H9 (cell line): ENCODE results near the gene GRIK4. TPM values are rescaled to one million over a fixed set of nuclear protein-coding genes. Genes with fewer than 3 reads are reported as not detected.

ENCODE experiments used
- DNase-seq: peaks from one replicate; pipeline ENCODE4 v3.0.0-alpha.2; 2017
- H2AFZ ChIP-seq: one replicate; pipeline ENCODE4 v1.6.1; 2013; ENCODE audit warnings: mild to moderate bottlenecking, low read length, control low read depth, moderate library complexity
- H2AK5ac ChIP-seq: 2 replicates; pipeline ENCODE4 v1.6.1; 2013; ENCODE audit warnings: low read length, control low read depth, mixed read lengths; ENCODE audit not compliant: insufficient read length
- H2BK120ac ChIP-seq: one replicate; pipeline ENCODE4 v1.6.1; 2013; ENCODE audit warnings: low read depth, mild to moderate bottlenecking, low read length, control low read depth, inconsistent platforms; ENCODE audit not compliant: poor library complexity, severe bottlenecking
- H2BK12ac ChIP-seq: 2 replicates; pipeline ENCODE4 v1.6.1; 2013; ENCODE audit warnings: low read length, control low read depth, mixed read lengths, low read depth; ENCODE audit not compliant: insufficient read length
- H2BK15ac ChIP-seq: 2 replicates; pipeline ENCODE4 v1.6.1; 2013; ENCODE audit warnings: low read depth, low read length, control low read depth
- H2BK20ac ChIP-seq: one replicate; pipeline ENCODE4 v1.6.1; 2013; ENCODE audit warnings: low read depth, mild to moderate bottlenecking, low read length, control low read depth, inconsistent platforms; ENCODE audit not compliant: poor library complexity, severe bottlenecking
- H2BK5ac ChIP-seq: 2 replicates; pipeline ENCODE4 v1.6.1; 2013; ENCODE audit warnings: low read length, control low read depth, mixed read lengths; ENCODE audit not compliant: insufficient read length
- H3K14ac ChIP-seq: 2 replicates; pipeline ENCODE4 v1.6.1; 2013; ENCODE audit warnings: low read length, control low read depth; ENCODE audit not compliant: insufficient read depth
- H3K18ac ChIP-seq: 2 replicates; pipeline ENCODE4 v1.6.1; 2013; ENCODE audit warnings: low read depth, mild to moderate bottlenecking, mixed read lengths, low read length, control low read depth; ENCODE audit not compliant: insufficient read length
- H3K23ac ChIP-seq: 2 replicates; pipeline ENCODE4 v1.6.1; 2013; ENCODE audit warnings: low read length, control low read depth, mixed read lengths, low read depth; ENCODE audit not compliant: insufficient read length
- H3K23me2 ChIP-seq: 2 replicates; pipeline ENCODE4 v1.6.1; 2013; ENCODE audit warnings: low read depth, mild to moderate bottlenecking, mixed read lengths, low read length, control low read depth; ENCODE audit not compliant: insufficient read length, poor library complexity, severe bottlenecking
- H3K27ac ChIP-seq: 2 replicates; pipeline ENCODE4 v1.5.1; 2013; ENCODE audit warnings: low read length, control low read depth, mixed read lengths, low read depth; ENCODE audit not compliant: insufficient read length
- H3K27me3 ChIP-seq: 2 replicates; pipeline ENCODE4 v1.6.1; 2013; ENCODE audit warnings: low read length, control low read depth, inconsistent platforms; ENCODE audit not compliant: insufficient read depth
- H3K4ac ChIP-seq: 2 replicates; pipeline ENCODE4 v1.6.1; 2013; ENCODE audit warnings: low read depth, mild to moderate bottlenecking, control low read depth, inconsistent platforms, low read length, moderate library complexity
- H3K4me1 ChIP-seq: 2 replicates; pipeline ENCODE4 v1.6.1; 2013; ENCODE audit warnings: low read length, control low read depth, inconsistent platforms; ENCODE audit not compliant: insufficient read depth
- H3K4me2 ChIP-seq: 2 replicates; pipeline ENCODE4 v1.6.1; 2013; ENCODE audit warnings: low read length, control low read depth, mixed read lengths; ENCODE audit not compliant: insufficient read length, insufficient read depth
- H3K56ac ChIP-seq: 2 replicates; pipeline ENCODE4 v1.6.1; 2013; ENCODE audit warnings: low read depth, mild to moderate bottlenecking, mixed read lengths, low read length, control low read depth; ENCODE audit not compliant: insufficient read length
- H3K79me1 ChIP-seq: 2 replicates; pipeline ENCODE4 v1.6.1; 2013; ENCODE audit warnings: low read depth, mild to moderate bottlenecking, moderate library complexity, low read length, control low read depth, inconsistent platforms; ENCODE audit not compliant: insufficient read depth, poor library complexity, severe bottlenecking
- H3K79me2 ChIP-seq: 2 replicates; pipeline ENCODE4 v1.6.1; 2013; ENCODE audit warnings: low read length, control low read depth, inconsistent platforms; ENCODE audit not compliant: insufficient read depth
- H3K9ac ChIP-seq: 2 replicates; pipeline ENCODE4 v1.6.1; 2013; ENCODE audit warnings: low read length, control low read depth, mixed read lengths; ENCODE audit not compliant: insufficient read length; ENCODE audit errors: extremely low read depth
- H3K9me3 ChIP-seq: one replicate; pipeline ENCODE4 v1.6.1; 2013; ENCODE audit warnings: low read depth, low read length, inconsistent platforms; ENCODE audit not compliant: control insufficient read depth
- H3T11ph ChIP-seq: one replicate; pipeline ENCODE4 v1.6.1; 2013; ENCODE audit warnings: mild to moderate bottlenecking, low read length, control low read depth, inconsistent platforms
- H4K20me1 ChIP-seq: one replicate; pipeline ENCODE4 v1.6.1; 2013; ENCODE audit not compliant: control insufficient read depth, insufficient read length, insufficient read depth
- H4K5ac ChIP-seq: 2 replicates; pipeline ENCODE4 v1.6.1; 2013; ENCODE audit warnings: low read depth, mild to moderate bottlenecking, mixed read lengths, low read length, control low read depth; ENCODE audit not compliant: insufficient read length
- H4K8ac ChIP-seq: replicated peaks from 2 replicates; pipeline ENCODE4 v1.6.1; 2013; ENCODE audit warnings: low read length, control low read depth, mixed read lengths, low read depth; ENCODE audit not compliant: insufficient read length
- H4K91ac ChIP-seq: 2 replicates; pipeline ENCODE4 v1.6.1; 2013; ENCODE audit warnings: low read depth, mild to moderate bottlenecking, moderate library complexity, mixed read lengths, low read length, control low read depth; ENCODE audit not compliant: insufficient read length
- H3K27ac Mint-ChIP-seq, 3 experiments: 2 replicates in 2 of 3; 3 replicates in 1 of 3; pipeline ENCODE4 v1.8.0; 2020 to 2021; ENCODE audit warnings: mixed read lengths in 3 of 3, mild to moderate bottlenecking in 1 of 3, moderate library complexity in 1 of 3
- H3K27me3 Mint-ChIP-seq: 2 replicates; pipeline ENCODE4 v1.8.0; 2021; ENCODE audit warnings: low read depth, mild to moderate bottlenecking, moderate library complexity, mixed read lengths
- H3K36me3 Mint-ChIP-seq, 3 experiments: 2 replicates in 2 of 3; 3 replicates in 1 of 3; pipeline ENCODE4 v1.8.0; 2020 to 2021; ENCODE audit warnings: low read depth in 3 of 3, mixed read lengths in 3 of 3; ENCODE audit not compliant: insufficient read depth in 1 of 3
- H3K4me1 Mint-ChIP-seq, 2 experiments: 2 replicates each; pipeline ENCODE4 v1.8.0; 2020; ENCODE audit warnings: mixed read lengths in 2 of 2
- H3K4me3 Mint-ChIP-seq, 2 experiments: 2 replicates in 1 of 2; 3 replicates in 1 of 2; pipeline ENCODE4 v1.8.0; 2020 to 2021; ENCODE audit warnings: mild to moderate bottlenecking in 2 of 2, mixed read lengths in 2 of 2, moderate library complexity in 1 of 2
- H3K9me3 Mint-ChIP-seq, 2 experiments: 2 replicates in 1 of 2; 3 replicates in 1 of 2; pipeline ENCODE4 v1.8.0; 2020; ENCODE audit warnings: mild to moderate bottlenecking in 2 of 2, mixed read lengths in 2 of 2, moderate library complexity in 1 of 2
- CTCF ChIP-seq: fragments of 200-600 bp; sonication (generic); conservative IDR thresholded peaks from 3 replicates; pipeline ENCODE4 v1.8.0; 2021; ENCODE audit warnings: antibody characterized with exemption, mild to moderate bottlenecking
- WGBS: extraction: QIAGEN DNeasy Blood & Tissue Kit; methylation state at CpG from one replicate; pipeline ENCODE4 v1.1.7; 2013; ENCODE audit warnings: missing lambda C conversion rate, low lambda C conversion rate, mixed read lengths; ENCODE audit not compliant: insufficient read length; ENCODE audit errors: extremely low coverage; 5-methylcytosine and 5-hydroxymethylcytosine counted together
- total RNA-seq: library from RNA; stranded (reverse); gene quantifications from 2 replicates; pipeline ENCODE4 v1.2.1, GENCODE V29; 2021

The GRIK4 gene
- total RNA-seq, 1 experiment from 2014 or later = 2.3 TPM

DNA sequence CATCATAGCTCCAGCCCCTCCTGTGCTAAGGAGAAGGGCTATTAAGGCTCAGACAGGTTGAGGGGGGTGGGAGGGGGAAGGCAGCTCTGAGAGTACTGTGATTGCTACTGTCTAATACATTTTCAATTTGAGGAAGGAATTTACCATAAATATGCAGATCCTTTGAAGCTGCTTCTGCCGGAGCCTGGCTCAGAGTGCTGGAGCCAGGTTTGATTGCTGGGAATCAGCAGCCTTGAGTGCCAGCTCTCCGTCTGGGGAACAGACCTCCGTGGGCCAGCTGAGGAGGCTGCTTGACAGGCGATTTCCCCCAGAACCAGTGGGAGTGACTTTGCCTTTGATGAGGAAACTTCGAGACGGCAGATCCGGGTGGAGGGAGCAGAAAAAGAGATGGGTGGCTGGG is 370.6 kb downstream of the GRIK4 start:
- Histone ChIP-seq H3K27me3 (no peaks in the 10 kb centered on the region), H3K23ac (no peak overlapping the region), H2BK120ac (no peak overlapping the region), H4K8ac (no peak overlapping the region), H2BK15ac (no peak overlapping the region), H2BK12ac (no peak overlapping the region), H2AK5ac (no peak overlapping the region), H2BK5ac (no peak overlapping the region), H3K23me2 (no peaks in the 10 kb centered on the region), H3K4me2 (no peak overlapping the region), H2AFZ (no peak overlapping the region), H4K5ac (no peak overlapping the region), H3K56ac (no peak overlapping the region), H3K9ac (no peak overlapping the region), H2BK20ac (no peak overlapping the region), H4K91ac (no peak overlapping the region), H3K4ac (no peak overlapping the region), H4K20me1 (no peaks in the 10 kb centered on the region), H3K79me2 (no peaks in the 10 kb centered on the region), H3K27ac (no peak overlapping the region), H3K18ac (no peak overlapping the region), H3K4me1 (no peaks in the 10 kb centered on the region), H3K14ac (no peak overlapping the region), H3K79me1 (no peaks in the 10 kb centered on the region), H3K9me3 (no peaks in the 10 kb centered on the region), H3T11ph (no peak overlapping the region)
- DNase-seq = no peak
- H3K27me3 Mint-ChIP-seq = peaks cover 2% of the 10 kb centered on the region; the same call in 1 of the 2 replicates
- WGBS = no CpG with 5 or more reads among the region's 7 CpGs
- H3K27ac Mint-ChIP-seq = no peak overlapping the region
- H3K4me3 Mint-ChIP-seq = no peak overlapping the region
- no peaks in the 10 kb centered on the region for H3K36me3 Mint-ChIP-seq
- no peak for TF ChIP-seq CTCF
- H3K9me3 Mint-ChIP-seq = no peaks in the 10 kb centered on the region
- peaks cover 8 to 23% of the 10 kb centered on the region in 2 experiments; a peak in 3 of 4 replicates for H3K4me1 Mint-ChIP-seq
